Activated naive CD4-positive, alpha-beta T cell treated with anti-CD3 and anti-CD28 coated beads, Interleukin-2, amount 50 U/mL, for 16 hours (primary cell): ENCODE results near the gene MAST2.
"Not testable (repeated sequence)": the region's sequence is repeated elsewhere in the genome, so short reads cannot be mapped to it uniquely, and the experiment has no call there.

Source experiments
- DNase-seq: peaks from one replicate; pipeline ENCODE4 v3.0.0-alpha.2; 2020

The MAST2 gene

DNA sequence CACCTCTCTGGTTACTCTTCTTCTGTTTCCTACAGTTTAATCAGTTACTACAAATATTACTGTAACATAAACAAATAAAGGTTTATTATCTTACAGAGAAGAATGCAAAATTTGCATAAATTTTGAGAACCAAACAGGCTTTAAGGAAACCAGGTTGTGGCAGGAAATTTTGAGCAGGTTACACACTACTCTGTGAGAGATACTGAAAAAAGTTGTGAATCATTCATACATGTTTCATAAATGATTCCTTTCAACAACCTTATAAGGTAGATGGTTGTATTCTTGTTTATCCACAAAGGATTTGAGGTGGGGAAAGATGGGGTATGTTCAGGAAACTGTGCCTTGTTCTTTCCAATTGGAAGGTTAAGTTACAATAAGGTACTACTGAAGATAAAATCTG, 58.6 kb downstream of the MAST2 start:
- DNase-seq = no peak

DNA sequence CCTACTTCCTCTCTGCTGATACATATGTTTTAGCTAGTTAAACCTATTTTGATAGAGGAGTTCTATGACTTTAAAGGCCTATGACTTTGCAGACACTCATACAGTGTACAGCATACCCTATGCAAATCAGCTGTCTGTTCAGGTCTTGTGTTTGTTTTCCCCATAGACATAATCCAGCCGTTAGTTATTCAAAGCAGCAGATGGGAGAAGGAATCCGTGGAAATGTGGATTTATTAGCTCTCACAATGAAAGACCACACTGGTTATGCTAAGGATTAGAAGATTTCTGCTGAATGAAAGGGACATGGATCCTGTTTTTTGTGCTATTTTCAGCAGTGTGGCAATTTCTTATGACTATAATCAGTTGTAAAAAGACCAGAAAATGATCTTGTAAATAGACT, 59.8 kb downstream of the MAST2 start:
- DNase-seq = no peak

DNA sequence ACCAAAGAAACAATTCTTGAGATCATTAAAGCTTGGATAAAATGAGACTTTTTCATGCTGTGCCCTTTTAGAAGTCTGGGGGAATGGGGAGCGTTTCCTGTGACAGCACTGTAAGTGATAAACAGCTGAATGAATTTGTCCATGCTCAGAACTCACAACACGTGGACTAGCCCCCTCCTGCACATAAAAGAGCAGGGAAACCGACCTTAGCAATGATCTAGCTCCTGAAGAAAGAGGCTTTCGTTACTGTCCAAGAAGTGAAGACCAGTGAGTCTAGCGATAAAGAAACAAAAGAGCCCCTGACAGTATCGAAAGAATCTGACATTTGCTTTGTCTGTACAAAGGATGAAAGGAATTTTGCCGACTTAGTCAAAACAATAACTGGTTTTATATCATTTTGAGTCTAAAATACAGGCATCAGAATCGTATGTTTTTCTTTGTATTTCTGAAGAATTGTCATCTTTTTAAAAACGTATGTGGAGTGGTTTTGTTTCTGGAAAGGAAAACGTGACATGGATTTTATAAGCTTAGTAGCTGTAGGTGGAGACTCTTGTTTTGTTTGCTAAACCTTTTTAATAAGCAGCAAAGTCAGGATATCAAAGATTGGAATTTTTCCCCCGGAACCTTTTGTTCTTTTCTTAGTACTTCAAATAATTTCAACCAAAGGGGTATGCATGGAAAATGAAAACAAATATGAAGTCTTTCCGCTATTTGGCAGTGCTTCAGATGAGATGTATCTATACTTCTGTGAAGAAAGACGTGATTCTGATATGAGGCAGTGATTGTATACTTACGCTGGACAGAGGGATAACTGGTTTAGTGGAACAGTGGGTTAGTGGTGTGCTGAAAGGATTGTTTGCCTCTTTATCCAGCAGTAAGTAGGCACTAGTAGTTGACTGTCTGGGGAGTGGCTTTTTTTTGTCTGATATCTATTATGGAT, 61.0 kb downstream of the MAST2 start:
- DNase-seq = no peak

DNA sequence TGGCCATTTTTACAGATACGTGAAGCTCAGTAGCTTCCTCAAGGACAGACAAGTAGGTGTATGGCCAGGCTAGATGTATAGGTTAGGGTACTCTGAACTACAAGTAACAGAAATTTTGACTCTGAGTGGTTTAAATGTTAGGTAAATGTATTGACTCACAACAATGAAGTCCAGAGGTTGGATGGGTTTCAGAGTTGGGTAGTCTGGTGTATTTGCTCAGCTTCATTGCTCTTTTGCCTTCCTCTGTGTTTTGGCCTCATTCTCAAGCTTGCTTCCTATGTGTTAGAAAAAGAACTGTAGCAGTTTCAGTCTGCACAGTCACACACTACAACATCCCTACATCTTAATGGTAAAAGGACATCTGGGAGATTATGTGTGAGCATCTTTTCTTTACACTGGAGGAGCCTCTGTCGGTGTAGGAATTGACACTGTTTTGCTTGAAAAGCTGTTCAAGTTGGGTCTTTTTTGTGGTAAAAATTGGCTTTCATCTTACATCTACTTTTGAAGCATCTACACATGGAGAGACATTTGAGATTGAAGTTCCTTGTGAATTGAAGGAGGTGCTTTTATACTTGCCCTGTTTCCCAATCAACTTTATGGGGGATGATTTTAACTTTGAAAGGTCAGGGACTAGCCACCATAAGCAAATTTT, 64.4 kb downstream of the MAST2 start:
- no peak for DNase-seq

DNA sequence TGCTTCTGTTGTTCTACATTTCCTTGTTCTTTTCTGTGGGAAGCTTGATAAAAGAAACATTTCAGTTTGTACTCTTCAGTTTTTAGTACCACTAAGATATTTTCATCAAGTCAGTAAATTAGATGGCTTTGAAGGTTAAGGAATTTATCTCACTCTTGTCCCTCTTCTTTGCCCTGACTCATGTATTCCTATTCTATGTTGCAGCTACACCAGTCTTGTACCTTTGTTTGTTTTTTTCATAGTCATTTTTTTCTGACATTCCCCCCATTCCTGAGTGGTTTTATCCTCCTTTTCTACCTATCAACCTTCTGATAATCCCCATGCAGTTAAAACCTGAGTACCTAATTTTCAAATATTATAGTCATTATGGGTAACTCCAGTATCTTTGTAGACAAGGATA, 65.4 kb downstream of the MAST2 start:
- no peak for DNase-seq

DNA sequence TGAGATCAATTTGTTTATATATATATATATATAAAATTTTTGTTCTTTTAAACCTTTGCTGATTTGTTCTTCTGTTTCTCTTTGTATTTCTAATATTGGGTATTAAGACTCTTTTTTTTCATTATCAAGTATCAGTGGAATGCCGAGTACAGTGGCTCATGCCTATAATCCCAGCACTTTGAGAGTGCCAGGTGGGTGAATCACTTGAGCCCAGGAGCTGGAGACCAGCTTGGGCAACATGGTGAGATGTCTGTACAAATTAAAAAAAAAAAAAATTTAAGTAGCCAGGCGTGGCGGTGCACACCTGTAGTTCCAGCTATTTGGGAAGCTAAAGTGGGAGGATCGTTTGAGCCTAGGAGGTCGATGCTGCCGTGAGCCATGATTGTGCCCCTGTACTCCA, 67.1 kb downstream of the MAST2 start:
- DNase-seq = no peak

DNA sequence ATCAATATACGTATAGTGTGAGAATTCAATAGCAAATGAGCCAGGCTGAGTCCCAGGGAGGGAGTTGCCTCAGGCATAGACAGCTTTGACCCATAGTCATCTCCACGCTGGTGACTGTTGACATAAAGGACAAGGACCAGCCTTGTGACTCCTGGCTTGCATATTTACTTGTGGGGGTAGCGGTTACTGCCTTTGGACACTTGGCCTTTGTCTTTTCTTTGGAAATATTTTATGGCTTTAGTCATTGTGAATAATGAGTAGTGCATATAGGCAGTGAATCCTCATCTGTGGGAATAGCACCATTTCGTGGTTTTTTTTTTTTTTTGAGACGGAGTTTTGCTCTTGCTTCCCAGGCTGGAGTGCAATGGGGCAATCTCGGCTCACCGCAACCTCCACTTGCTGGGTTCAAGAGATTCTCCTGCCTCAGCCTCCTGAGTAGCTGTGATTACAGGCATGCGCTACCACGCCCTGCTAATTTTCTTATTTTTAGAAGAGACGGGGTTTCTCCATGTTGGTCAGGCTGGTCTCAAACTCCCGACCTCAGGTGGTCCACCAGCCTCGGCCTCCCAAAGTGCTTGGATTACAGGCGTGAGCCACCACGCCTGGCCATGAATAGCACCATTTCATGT, 68.9 kb downstream of the MAST2 start:
- not testable (repeated sequence) for DNase-seq

DNA sequence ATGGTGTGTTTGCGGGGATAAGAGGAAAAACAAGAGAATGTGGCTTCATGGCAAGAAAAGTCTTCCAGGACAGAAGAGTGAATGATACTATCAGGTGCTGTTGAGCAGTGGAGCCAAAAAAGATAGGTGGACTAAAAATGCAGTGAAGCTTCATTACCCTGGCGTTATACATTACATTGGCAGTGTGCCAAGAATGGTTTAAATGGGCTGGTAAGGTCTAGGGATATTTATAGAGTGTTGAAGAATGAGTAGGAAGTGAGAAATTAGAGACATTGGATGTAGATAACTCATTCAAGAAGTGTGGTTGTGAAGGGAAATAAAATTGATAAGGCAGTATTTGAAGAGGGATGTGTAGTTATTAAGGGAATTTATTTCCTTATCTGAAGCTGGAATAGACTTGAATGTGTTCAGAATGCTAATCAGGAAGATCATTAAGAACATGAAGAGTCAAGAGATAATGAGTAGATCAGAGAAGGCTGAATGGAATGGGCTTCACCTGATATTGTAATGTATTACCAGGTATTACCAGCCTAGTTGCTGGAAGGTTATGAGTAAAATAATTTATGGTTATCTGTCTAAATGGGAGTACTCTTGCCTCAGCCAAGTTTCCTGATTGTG, 72.7 kb downstream of the MAST2 start:
- DNase-seq = no peak

DNA sequence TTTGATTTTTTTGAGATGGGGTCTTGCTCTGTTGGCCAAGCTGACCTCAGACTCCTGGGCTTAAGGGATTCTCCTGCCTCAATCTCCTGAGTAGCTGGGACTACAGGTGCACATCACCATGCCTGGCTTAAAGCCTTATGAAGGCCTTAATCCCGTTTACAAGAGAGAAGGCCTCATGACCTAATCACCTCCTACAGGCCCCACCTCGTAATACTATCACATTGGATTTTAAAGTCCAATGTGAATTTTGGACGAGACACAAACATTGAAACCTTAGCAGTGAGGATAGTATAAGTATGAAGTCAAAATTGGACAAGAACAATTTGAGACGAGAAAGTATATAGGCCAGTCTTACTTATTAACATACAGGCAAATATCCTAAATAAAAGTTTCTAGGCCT, 73.9 kb downstream of the MAST2 start:
- DNase-seq = no peak

DNA sequence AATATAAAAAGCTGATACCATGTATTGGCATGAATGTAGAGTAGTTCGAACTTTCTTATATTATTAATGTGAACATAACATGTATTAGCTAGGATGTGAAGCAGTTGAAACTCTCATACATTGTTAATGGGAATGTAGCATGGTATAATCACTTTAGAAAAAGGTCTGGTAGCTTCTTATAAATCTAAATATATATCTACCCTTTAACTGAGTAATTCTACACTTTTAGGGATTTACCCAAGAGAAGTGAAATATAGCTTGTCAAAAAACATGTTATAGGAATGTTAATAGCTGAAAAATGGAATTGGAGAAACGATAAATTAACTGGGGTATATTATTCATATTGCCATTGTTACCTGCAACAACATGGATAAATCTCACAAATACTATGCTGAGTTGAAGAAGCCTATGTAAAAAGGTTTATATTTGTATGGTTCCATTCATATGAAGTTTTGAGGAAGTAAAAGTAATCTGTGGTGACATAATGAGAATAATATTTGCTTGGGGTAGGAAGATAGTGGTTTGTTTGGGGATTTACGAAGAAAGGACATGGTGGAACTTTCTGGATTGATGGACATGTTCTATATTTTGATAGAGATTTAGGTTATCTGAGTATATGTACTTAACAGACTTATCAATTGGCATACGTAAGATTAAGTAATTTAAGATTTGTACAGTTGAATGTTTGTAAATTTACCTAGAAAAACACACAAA, 76.6 kb downstream of the MAST2 start:
- DNase-seq = no peak

DNA sequence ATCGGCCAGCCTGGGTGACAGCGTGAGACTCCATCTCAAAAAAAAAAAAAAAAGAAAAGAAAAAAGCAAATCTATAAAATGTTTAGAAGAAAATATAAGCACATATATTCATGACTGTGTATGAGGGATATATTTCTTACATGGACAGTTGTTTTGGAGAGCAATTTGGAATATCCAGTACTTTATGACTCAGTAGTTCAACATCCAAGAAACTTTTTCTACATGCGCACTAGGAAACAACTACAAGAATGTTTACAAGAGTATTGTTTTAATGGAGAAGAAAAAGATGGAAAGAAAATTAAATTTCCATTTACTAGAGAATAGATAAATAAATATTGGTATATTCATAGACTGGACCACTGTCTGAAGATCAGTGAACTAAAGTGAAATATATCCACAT, 77.5 kb downstream of the MAST2 start:
- DNase-seq = no peak

DNA sequence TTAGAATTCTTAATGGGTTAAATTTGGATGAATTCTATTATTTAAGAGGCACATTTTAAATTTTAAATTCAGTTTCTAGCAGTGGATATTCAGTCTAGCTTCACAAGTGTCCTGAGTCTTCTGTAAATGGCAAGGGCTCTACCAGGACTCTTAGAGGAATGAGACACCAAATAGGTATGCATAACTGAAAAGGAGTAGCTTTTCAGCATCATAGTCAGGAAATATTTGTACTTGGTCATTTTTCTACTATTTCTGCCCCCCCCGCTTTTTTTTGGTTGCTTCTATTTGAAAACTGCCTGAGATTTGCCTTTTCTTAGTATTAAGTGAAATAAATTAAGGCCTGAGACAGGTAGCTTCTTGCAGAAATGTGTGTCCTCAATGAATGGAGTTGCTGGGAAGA, 80.2 kb downstream of the MAST2 start:
- DNase-seq = no peak

DNA sequence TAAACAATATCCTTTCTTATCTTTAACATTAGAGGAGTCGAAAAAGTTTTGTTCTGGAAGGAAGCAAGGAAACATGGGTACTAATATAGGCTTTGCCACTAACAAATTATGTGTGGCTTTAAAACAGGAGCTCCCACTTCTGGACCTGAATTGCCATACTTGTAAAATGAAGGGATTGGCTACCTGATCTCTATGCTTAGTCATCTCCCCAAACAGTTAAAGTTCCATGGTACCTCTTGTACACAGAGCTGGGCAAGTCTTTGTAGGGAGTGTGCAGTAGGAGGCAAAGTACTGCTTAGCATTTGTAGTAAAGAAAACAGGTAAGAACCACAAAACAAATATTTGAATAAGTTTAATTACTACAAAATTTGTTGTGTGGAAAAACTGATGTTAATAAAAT, 81.3 kb downstream of the MAST2 start:
- no peak for DNase-seq

DNA sequence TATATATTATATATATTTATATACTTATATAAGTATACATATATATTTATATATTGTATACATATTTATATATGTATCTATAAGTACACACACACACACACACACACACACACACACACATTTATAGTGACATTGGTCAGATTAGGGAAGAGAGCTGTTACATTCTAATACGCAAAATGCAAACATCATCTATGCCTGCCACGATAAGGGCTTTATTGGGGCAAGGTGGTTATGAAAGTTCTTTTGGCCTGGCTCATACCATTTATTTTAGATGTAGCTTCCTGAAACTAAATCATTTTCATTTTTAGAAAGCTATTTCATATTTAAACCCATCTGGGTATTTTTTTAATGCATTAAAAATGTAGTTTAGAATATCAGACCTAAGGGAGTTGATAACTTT, 82.8 kb downstream of the MAST2 start:
- no peak for DNase-seq

DNA sequence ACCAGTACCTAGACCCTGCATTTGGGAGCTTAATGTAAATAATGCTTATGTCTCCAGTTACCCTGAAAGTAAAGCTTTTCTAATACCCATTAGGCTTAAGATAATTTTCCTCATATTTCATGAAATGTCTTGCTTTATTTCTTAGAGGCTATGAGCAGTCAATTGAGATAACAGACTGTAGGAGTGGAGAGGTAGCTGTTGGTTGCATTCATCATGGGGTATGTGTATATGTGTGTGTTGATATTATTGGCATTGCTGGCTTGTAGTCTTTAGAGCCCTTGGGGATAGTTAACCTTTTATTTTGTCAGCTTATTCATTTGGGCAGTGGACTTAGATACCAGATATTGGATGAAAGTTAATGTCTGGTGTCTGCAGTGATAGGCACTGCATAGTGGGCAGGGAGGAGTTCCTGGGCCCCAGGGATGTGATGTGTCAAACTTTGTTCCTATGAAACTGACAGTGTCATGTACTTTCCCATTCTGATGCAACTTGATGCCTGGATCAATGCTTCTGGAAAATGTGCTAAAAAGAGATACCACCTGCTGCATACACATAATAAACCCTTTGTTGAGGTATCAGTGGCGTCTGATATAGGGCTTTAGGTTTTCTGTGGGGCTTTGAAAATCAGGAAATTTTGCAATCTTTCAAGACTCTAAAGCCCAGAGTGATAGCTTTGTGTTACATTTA, 83.9 kb downstream of the MAST2 start:
- no peak for DNase-seq

DNA sequence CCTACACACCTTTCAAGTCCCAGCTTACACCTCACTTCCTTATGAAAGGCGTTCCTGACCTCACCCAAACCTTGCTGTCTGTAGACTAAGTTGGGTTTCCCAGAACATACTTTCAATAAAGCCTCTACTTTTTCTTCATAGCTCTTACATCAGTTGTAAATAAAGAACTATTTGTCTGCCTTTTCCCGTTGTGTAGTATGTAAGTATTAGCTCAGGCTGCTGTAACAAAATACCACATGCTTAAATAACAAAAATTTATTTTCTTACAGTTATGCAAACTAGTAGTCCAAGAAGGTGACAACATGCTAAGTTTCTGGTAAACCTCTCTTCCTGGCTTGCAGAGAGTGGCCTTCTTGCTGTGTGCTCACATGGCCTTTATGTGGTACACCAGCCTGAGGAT, 86.7 kb downstream of the MAST2 start:
- no peak for DNase-seq

DNA sequence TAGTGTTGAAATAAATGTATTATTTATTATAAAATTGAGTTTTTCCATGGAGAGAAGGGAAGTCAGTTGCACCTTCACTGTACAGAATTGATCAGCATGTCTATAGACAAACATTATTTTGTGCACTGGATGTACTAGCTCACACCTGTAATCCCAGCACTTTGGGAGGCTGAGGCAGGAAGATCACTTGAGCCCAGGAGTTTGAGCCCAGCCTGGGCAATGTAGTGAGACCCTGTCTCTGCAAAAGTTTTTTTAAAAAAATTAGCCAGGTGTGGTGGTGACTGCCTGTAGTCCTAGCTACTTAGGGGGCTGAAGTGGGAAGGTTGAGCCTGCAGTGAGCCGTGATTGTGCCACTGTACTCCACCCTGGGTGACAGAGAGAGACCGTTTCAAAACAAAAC, 87.7 kb downstream of the MAST2 start:
- DNase-seq = no peak

DNA sequence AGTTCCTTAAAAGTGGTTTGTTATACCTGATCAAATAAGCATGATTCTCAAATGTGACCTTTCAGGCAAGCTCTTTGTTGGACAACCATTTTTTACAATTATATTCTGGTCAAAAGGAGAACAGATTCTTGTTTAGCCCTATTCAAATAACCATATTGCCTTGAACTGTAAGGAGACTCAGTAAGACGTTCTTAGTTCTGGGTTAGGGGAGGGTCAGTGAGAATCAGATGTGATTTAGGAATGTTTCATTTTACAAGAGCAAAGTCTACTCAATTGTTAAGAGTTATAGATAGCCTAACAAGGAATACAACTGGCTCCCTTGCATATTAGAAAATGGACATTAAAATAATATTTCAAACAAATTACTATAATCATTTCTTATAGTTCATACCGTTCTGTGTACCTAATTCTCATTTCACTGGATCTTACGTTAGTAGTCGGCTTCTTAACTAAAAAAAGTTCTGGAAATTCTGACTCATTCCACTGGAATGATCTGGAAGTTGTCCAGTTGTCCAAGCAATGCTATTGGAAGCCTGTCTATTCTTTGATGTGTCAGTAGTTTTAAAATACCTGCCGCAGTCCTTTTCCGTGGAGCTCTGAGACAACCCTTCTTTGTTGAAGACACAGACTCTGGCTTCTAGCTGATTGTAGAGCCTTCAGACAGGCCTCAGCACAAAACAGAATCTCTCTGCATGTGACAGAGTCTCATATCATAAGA, 88.8 kb downstream of the MAST2 start:
- DNase-seq = no peak

DNA sequence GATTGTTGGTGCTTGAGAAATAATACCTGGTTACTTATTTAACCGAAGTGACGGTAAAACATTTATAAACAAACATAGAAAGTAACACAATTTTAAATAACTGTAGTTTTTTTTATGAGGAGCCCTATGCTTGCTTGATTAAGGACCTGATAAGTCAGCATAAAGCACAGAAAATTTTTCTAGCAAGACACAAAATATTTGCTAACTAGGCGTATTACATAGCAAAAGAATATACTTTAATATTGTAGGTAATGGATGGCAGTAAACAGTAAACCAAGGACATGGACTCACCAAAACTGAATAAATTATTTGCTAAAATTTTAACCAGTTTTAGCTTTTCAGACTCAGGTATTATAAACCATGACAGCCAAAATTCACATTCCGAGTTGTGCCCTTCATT, 90.9 kb downstream of the MAST2 start:
- DNase-seq = no peak

DNA sequence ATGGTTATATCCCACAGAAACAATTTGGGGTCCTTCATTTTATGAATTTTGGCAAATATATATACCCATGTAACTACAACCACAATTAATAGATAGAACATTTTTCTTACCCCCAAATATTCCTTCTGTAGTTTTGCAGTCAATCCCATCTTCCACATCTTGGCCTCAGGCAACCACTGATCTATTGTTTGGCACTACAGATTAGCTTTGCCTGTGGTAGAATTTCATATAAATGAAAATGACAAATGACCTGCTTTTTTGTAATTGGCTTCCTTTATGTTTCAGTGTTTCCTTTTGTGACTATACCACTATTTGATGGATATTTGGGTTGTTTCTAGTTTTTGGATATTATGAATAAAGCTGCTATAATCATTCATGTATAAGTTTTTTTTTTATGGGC, 91.5 kb downstream of the MAST2 start:
- DNase-seq = no peak

DNA sequence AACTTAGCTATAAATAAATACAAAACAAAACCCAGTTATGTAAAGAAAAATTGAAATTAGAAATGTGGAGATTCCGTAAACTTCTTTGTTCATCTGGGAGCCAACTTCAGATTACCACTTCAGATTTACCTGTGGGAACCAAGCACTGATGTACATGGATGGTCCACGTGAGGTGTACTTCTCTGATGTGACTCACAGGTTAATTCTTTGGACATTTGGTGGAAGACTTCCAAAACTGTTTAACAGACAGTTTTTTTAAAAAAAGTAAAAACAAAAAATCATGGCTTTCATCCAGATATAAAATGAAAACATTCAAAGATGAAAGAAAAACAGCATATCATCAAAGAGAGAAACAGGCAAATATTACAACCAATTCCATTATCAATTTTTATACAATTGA, 92.0 kb downstream of the MAST2 start:
- DNase-seq = no peak

DNA sequence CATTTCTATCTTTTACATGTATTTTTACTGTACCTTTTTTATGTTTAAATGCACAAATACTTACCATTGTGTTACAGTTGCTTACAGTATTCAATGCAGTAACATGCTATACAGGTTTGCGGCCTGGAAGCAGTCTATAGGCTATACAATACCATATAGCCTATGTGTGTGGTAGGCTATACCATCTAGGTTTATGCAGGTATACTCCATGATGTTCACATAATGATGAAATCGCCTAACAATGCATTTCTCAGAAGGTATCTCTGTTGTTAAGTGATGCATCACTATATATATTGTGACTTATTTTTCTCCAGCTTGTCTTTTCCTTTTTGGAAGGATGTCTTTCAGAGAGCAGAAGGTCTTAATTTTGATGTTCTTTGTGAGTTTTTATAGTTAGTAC, 103.5 kb downstream of the MAST2 start:
- no peak for DNase-seq
